ENCODE results near the gene ING4. TPM values are rescaled to one million over a fixed set of nuclear protein-coding genes. Genes with fewer than 3 reads are reported as not detected.

Gene ING4
- total RNA-seq, 1 experiment from 2014 or later = 24.4 TPM

- DNase-seq (ENCODE audit: low read depth, low spot score) = no peak
- in situ Hi-C loops (cut with HindIII; ENCODE audit: low pct_unique_long_range_greater_than_20kb, low sequenced_read_pairs) = no loop called here
Observed at GRCh38 chr12:6692888-6693287, 30.0 kb upstream of the ING4 start.

- in situ Hi-C loops (cut with HindIII; ENCODE audit: low pct_unique_long_range_greater_than_20kb, low sequenced_read_pairs) = no loop called here
- DNase-seq (ENCODE audit: low read depth, low spot score) = no peak
Observed at GRCh38 chr12:6691473-6691872, 28.6 kb upstream of the ING4 start.

GRCh38 chr12:6688999-6689882 lies 26.3 kb upstream of the ING4 start, which contains the start of gene ZNF384:
TSS of gene ZNF384 (minus strand) at chr12:6689375. CDS start at chr12:6679520, 9,855 bp downstream.
- peak; percentile 99 for DNase-seq (ENCODE audit: low read depth, low spot score)
- in situ Hi-C loops (cut with HindIII; ENCODE audit: low pct_unique_long_range_greater_than_20kb, low sequenced_read_pairs) = no loop called here

GRCh38 chr12:6688543-6688998 lies 25.7 kb upstream of the ING4 start:
- no peak for DNase-seq (ENCODE audit: low read depth, low spot score)
- in situ Hi-C loops (cut with HindIII; ENCODE audit: low pct_unique_long_range_greater_than_20kb, low sequenced_read_pairs) = no loop called here

GRCh38 chr12:6685814-6686213 lies 22.9 kb upstream of the ING4 start:
- in situ Hi-C loops (cut with HindIII; ENCODE audit: low pct_unique_long_range_greater_than_20kb, low sequenced_read_pairs) = no loop called here
- no peak for DNase-seq (ENCODE audit: low read depth, low spot score)

GRCh38 chr12:6684609-6685008 lies 21.7 kb upstream of the ING4 start:
- in situ Hi-C loops (cut with HindIII; ENCODE audit: low pct_unique_long_range_greater_than_20kb, low sequenced_read_pairs) = no loop called here

GRCh38 chr12:6676962-6677361 lies 14.0 kb upstream of the ING4 start:
- in situ Hi-C loops (cut with HindIII; ENCODE audit: low pct_unique_long_range_greater_than_20kb, low sequenced_read_pairs) = no loop called here
- no peak for DNase-seq (ENCODE audit: low read depth, low spot score)

More at GRCh38 chr12:6684609-6685008, 21.7 kb upstream of the ING4 start:
- peak; percentile 65 for DNase-seq (ENCODE audit: low read depth, low spot score)

- DNase-seq (ENCODE audit: low read depth, low spot score) = no peak
- in situ Hi-C loops (cut with HindIII; ENCODE audit: low pct_unique_long_range_greater_than_20kb, low sequenced_read_pairs) = no loop called here
Observed at GRCh38 chr12:6672143-6672542, 9.2 kb upstream of the ING4 start.

GRCh38 chr12:6667559-6668210 lies 4.8 kb upstream of the ING4 start:
- in situ Hi-C loops (cut with HindIII; ENCODE audit: low pct_unique_long_range_greater_than_20kb, low sequenced_read_pairs) = no loop called here
- DNase-seq (ENCODE audit: low read depth, low spot score) = peak; percentile 26

GRCh38 chr12:6666211-6666610 lies 3.3 kb upstream of the ING4 start:
- no peak for DNase-seq (ENCODE audit: low read depth, low spot score)
- in situ Hi-C loops (cut with HindIII; ENCODE audit: low pct_unique_long_range_greater_than_20kb, low sequenced_read_pairs) = no loop called here

GRCh38 chr12:6664902-6665301 lies 2.0 kb upstream of the ING4 start:
- DNase-seq (ENCODE audit: low read depth, low spot score) = no peak
- in situ Hi-C loops (cut with HindIII; ENCODE audit: low pct_unique_long_range_greater_than_20kb, low sequenced_read_pairs) = no loop called here

GRCh38 chr12:6662602-6662905 lies 365 bp downstream of the ING4 start:
- in situ Hi-C loops (cut with HindIII; ENCODE audit: low pct_unique_long_range_greater_than_20kb, low sequenced_read_pairs) = no loop called here
- DNase-seq (ENCODE audit: low read depth, low spot score) = no peak

GRCh38 chr12:6653987-6654386 lies 8.9 kb downstream of the ING4 start:
- in situ Hi-C loops (cut with HindIII; ENCODE audit: low pct_unique_long_range_greater_than_20kb, low sequenced_read_pairs) = no loop called here
- DNase-seq (ENCODE audit: low read depth, low spot score) = no peak

- in situ Hi-C loops (cut with HindIII; ENCODE audit: low pct_unique_long_range_greater_than_20kb, low sequenced_read_pairs) = no loop called here
Observed at GRCh38 chr12:6653342-6653741, 9.6 kb downstream of the ING4 start.

GRCh38 chr12:6652391-6652790 lies 10.5 kb downstream of the ING4 start:
- in situ Hi-C loops (cut with HindIII; ENCODE audit: low pct_unique_long_range_greater_than_20kb, low sequenced_read_pairs) = no loop called here
- no peak for DNase-seq (ENCODE audit: low read depth, low spot score)

More at GRCh38 chr12:6653342-6653741, 9.6 kb downstream of the ING4 start:
- no peak for DNase-seq (ENCODE audit: low read depth, low spot score)

- in situ Hi-C loops (cut with HindIII; ENCODE audit: low pct_unique_long_range_greater_than_20kb, low sequenced_read_pairs) = no loop called here
- DNase-seq (ENCODE audit: low read depth, low spot score) = no peak
Observed at GRCh38 chr12:6650832-6651231, 12.1 kb downstream of the ING4 start.

- in situ Hi-C loops (cut with HindIII; ENCODE audit: low pct_unique_long_range_greater_than_20kb, low sequenced_read_pairs) = no loop called here
- DNase-seq (ENCODE audit: low read depth, low spot score) = no peak
Observed at GRCh38 chr12:6647083-6647604, 15.8 kb downstream of the ING4 start, which contains the start of gene ACRBP. TSS of gene ACRBP (minus strand) at chr12:6647432. CDS start at chr12:6647366, 66 bp downstream.

GRCh38 chr12:6646276-6647082 lies 16.4 kb downstream of the ING4 start:
- in situ Hi-C loops (cut with HindIII; ENCODE audit: low pct_unique_long_range_greater_than_20kb, low sequenced_read_pairs) = no loop called here
- DNase-seq (ENCODE audit: low read depth, low spot score) = no peak

All from SK-MEL-5 (cell line).